Right renal pelvis (tissue), 4 donors: ENCODE data around the gene GMDS. TPM values are rescaled to one million over a fixed set of nuclear protein-coding genes. Genes with fewer than 3 reads are reported as not detected.
A peak's percentile ranks its signal among the peaks of the same experiment; 100 is the strongest.
"Not testable (repeated sequence)": the region's sequence is repeated elsewhere in the genome, so short reads cannot be mapped to it uniquely, and the experiment has no call there.

Experiments used
- DNase-seq, 4 donors: peaks; one replicate each; pipeline ENCODE4 v3.0.0-alpha.2; 2013; ENCODE audit warnings: low read depth in 4 of 4, low spot score in 3 of 4, missing footprints in 1 of 4
- polyA plus RNA-seq, 4 donors: library from polyadenylated mRNA; unstranded; fragments of 120-200 nt; gene quantifications; one replicate each; pipeline ENCODE4 v1.2.1, GENCODE V29; 2013; ENCODE audit not compliant: insufficient read length in 4 of 4

Gene GMDS
- polyA plus RNA-seq, 4 donors, result 67.7 to 86.0 (median 77.9) TPM

GRCh38 chr6:1708820-1709219 is 536.6 kb downstream of the GMDS start:
- DNase-seq, result no peak

DNA sequence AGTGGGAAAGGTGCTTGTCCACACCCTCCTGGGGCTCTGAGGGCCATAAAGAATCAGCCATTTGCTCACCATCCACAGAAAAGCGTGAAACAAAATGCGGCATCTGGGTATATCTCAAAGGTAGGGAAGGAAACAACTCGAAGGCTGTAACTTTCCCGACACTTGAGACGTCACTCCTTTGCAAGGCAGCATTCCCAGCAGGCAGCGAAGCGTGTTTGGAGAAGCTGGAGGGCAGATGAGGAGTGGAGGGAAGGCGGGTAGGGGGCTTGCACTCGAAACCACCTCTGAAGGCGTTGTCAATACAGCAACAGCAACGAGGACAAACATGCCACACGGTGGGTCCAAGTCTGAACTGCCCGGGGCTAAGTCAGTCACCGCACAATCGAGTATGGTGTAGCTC is 537.3 kb downstream of the GMDS start:
- peak; percentile 41 to 78 (median 63) for DNase-seq

DNA sequence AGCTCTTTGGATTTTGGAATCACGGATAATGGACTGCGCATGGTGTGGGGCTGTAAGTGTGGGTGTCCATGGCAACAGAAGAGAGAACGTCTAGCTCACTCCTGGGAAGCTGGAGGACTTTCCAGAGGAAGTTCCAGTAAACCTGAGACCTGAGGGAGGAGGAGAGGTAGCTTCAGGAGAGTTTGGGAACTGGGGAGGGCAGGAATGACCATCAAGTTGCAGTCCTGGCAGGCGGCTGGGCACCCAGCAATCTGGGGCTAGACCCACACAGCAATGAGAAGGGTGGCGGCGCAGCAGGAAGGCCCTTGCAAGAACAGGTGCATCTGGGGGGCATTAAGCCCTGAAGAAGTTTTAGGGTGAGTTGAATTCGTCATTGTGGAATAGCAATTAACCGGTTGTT is 539.8 kb downstream of the GMDS start:
- DNase-seq, result no peak

DNA sequence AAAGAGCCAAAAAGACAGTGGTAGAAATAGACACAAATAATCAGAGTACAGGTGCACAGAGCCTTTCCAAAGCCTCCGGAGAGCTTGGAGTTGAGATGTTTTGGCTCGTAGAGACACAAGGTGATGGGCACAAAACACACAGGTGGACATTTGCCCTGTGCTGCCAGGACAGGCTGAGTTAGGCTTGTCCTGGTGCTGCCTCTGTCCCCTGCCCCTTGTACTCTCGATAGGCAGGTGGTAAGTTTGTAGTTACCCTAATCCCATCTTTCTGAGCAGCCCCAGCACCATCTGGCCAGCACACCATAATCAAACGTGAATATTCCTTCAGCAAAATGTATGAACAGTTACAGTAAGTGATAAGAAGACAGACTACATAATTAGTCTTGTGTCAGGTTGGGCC is 540.2 kb downstream of the GMDS start:
- DNase-seq, result no peak

GRCh38 chr6:1704711-1705110 is 540.7 kb downstream of the GMDS start:
- DNase-seq, result no peak

- DNase-seq, result no peak
These were observed 541.5 kb downstream of the GMDS start for GRCh38 chr6:1703923-1704322.

GRCh38 chr6:1703091-1703855 is 542.1 kb downstream of the GMDS start:
- no peak for DNase-seq

- no peak for DNase-seq
These were observed 542.8 kb downstream of the GMDS start for GRCh38 chr6:1702580-1703051.

DNA sequence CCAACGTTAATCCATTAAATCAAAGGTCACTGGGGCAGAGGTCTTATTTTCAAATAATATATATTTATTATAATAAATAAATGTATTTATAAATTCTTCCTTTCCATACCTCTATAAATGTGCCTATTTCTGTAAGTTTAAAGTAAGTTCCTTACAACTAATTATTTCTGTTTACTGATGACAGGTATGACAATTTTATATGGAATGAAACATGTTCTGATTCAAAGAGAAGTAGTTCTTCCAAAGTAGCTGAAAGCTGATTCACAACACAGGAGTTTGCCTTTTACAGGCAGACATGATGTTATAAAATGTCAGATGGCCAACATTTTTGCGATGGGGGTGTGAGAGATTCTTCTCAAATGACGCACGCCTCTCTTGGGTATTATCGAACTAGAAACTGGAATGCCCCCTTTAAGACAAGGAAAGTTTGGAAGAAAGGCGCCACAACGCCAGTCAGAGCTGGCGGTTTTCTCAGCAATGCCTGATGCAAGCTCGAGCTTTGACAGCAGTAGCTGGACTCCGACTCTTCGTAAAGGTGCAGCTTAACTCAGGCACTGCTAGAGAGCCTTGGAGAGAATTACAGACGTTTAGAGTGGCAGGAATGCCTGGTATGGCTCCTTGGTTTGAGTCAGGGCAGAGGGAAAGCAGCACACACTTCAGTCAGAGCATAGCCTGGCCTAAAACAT is 543.6 kb downstream of the GMDS start:
- DNase-seq, result no peak

GRCh38 chr6:1700278-1700967 is 545.0 kb downstream of the GMDS start:
- DNase-seq, result no peak

DNA sequence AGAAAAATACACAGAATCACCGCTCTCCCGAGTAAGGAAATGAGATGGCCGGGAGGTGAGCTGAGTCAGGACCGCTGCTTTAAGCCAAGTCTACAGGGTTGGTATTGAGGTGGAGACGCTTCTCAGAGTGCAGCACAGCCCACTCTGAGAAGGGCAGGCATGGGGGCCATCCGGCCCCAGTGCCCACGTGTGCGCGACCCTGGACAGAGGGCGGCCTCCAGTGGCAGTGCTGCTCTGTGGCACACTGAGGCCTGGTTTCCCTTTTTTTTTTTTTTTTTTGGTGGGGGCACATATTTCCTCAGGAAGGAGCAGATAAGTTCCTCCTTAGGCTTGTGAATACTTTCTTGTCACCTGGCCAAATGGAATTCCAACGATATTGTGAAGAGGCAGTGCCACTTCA is 546.9 kb downstream of the GMDS start:
- no peak for DNase-seq

DNA sequence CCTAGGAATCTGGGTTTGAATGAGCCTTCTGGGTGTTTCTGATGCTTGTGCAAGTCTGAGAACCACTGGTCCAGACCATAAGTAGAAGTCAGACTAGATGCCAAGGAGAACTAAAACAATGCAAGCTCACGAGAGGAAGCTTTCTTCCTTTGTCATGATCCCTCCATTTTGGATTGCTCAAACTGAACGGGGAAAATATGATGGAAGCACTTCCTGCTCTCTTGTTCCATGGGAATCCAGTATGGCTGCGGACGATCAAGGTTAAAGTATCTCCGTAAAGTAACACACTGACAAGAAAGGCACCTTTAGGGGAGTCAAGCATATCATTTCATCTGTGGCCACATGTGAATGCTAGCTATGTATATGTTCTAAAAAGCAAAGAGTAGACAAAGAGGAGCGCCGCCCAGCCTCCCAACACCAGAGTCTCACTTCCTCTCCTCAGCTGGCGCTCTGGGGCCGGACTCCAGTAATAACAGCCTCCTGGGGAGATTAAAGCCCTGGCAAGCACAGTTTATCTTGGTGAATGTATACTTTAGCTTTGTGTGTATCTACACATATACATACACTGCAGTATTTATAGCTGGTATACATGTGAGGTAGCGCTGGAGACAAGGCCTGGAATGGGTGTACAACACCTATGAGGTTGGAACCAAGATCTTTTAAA is 547.6 kb downstream of the GMDS start:
- DNase-seq, result no peak

DNA sequence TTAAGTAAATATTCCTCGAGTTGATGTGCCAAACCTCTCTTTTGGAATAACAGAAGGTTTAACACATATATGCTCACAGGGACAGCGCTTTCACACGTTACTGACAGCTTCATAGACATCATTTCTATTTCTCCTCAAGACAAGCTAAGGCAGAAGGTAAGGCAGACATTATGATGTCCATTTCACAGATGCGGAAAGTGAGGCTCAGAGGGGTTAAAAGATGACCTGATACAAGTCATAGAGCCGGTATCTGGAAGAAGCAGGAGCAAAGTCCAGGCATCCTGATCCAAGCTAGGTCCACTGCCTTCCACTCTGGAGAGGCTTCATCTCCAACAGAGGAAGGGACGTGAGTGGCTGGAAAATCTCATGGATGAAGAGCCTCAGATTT is 548.9 kb downstream of the GMDS start:
- no peak for DNase-seq

- DNase-seq, result no peak
These were observed 549.6 kb downstream of the GMDS start for GRCh38 chr6:1695546-1696462.

DNA sequence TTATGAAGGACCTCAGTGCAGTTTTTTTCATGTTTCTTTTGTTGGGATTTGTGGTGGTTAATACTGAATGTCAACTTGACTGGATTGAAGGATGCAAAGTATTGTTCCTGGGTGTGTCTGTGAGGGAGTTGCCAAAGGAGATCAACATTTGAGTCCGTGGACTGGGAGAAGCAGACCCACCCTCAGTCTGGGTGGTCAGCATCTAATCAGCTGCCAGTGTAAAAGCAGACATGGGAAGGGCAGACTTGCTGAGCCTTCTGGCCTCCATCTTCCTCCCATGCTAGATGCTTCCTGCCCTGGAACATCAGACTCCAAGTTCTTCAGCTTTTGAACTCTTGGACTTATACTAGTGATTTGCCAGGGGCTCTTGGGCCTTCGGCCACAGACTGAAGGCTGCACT is 553.6 kb downstream of the GMDS start:
- DNase-seq, result not testable (repeated sequence)

DNA sequence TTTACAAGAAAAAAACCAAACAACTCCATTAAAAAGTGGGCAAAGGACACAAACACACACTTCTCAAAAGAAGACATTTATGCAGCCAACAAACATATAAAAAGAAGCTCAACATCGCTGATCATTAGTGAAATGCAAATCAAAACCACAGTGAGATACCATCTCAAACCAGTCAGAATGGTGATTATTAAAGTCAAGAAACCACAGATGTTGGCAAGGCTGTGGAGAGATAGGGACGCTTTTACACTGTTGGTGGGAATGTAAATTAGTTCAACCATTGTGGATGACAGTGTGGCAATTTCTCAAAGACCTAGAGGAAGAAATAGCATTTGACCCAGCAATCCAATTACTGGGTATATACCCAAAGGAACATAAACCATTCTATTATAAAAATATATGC is 554.7 kb downstream of the GMDS start:
- not testable (repeated sequence) for DNase-seq

DNA sequence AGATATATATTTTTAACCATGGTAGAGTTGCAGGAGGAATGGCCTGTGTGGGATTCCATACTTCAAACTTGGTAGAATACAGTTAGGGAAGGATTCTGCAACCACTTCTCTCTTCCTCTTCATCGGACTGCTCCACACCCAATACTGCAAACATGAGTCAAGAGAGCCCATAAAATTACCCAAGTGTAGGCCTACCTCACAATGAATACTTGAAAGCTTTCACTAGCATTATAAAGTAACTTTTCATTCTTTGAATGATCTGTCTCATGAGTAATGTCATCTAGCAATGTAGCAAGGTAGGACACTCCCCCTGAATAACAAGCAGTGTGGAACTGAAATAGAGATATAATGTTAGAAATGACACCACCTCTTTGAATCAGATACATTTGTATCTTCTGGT is 556.3 kb downstream of the GMDS start:
- no peak for DNase-seq

GRCh38 chr6:1688396-1688795 is 557.0 kb downstream of the GMDS start:
- DNase-seq, result no peak

- no peak for DNase-seq
These were observed 558.0 kb downstream of the GMDS start for GRCh38 chr6:1687402-1687801.
